HPDE6-E6E7 (cell line): Measurements from ENCODE around the gene DCN.
"Not testable (repeated sequence)": the region's sequence is repeated elsewhere in the genome, so short reads cannot be mapped to it uniquely, and the experiment has no call there.

Source experiments
- DNase-seq: peaks from one replicate; pipeline ENCODE4 v3.0.0; 2011; ENCODE audit warnings: missing footprints; ENCODE audit errors: extremely low spot score

The DCN gene

GRCh38 chr12:91182636-91183455 is at the start of gene DCN:
DCN (minus strand) TSS chr12:91182817; CDS start chr12:91178552, 4,265 bp downstream.
- no peak for DNase-seq

GRCh38 chr12:91230841-91231240 is 48.2 kb upstream of the DCN start:
- no peak for DNase-seq

- no peak for DNase-seq
Observed at GRCh38 chr12:91226951-91227350, 44.3 kb upstream of the DCN start.

- no peak for DNase-seq
Observed at GRCh38 chr12:91225316-91225715, 42.7 kb upstream of the DCN start.

- DNase-seq, result no peak
Observed at GRCh38 chr12:91224401-91224800, 41.8 kb upstream of the DCN start.

GRCh38 chr12:91222746-91223145 is 40.1 kb upstream of the DCN start:
- DNase-seq, result no peak

GRCh38 chr12:91219919-91220318 is 37.3 kb upstream of the DCN start:
- DNase-seq, result no peak

GRCh38 chr12:91219511-91219910 is 36.9 kb upstream of the DCN start:
- no peak for DNase-seq

- no peak for DNase-seq
Observed at GRCh38 chr12:91216871-91217270, 34.3 kb upstream of the DCN start.

GRCh38 chr12:91215940-91216454 is 33.4 kb upstream of the DCN start:
- no peak for DNase-seq

GRCh38 chr12:91211866-91212265 is 29.2 kb upstream of the DCN start:
- DNase-seq, result no peak

GRCh38 chr12:91210618-91211017 is 28.0 kb upstream of the DCN start:
- no peak for DNase-seq

GRCh38 chr12:91210144-91210543 is 27.5 kb upstream of the DCN start:
- DNase-seq, result no peak

GRCh38 chr12:91207301-91207700 is 24.7 kb upstream of the DCN start:
- DNase-seq, result not testable (repeated sequence)

- no peak for DNase-seq
Observed at GRCh38 chr12:91205811-91206210, 23.2 kb upstream of the DCN start.

- no peak for DNase-seq
Observed at GRCh38 chr12:91204421-91204820, 21.8 kb upstream of the DCN start.

- no peak for DNase-seq
Observed at GRCh38 chr12:91203610-91204009, 21.0 kb upstream of the DCN start.

- no peak for DNase-seq
Observed at GRCh38 chr12:91202390-91202789, 19.8 kb upstream of the DCN start.

- no peak for DNase-seq
Observed at GRCh38 chr12:91196436-91196835, 13.8 kb upstream of the DCN start.

GRCh38 chr12:91194500-91194899 is 11.9 kb upstream of the DCN start:
- DNase-seq, result no peak

GRCh38 chr12:91191513-91192111 is 9.0 kb upstream of the DCN start:
- DNase-seq, result no peak

- no peak for DNase-seq
Observed at GRCh38 chr12:91189516-91189915, 6.9 kb upstream of the DCN start.

- no peak for DNase-seq
Observed at GRCh38 chr12:91188778-91189177, 6.2 kb upstream of the DCN start.
